ENCODE data around the gene RETREG1.

Gene RETREG1

GRCh38 chr5:16524286-16524685 lies 92.5 kb downstream of the RETREG1 start:
- Histone ChIP-seq H3K9ac (ENCODE audit: low read depth, low read length, poor library complexity) (no peak overlapping the region), H3K4me1 (ENCODE audit: control insufficient read depth in 2 of 2, insufficient read depth in 1 of 2, low read depth in 1 of 2, low read length in 2 of 2) (no peaks in the 10 kb centered on the region), H2AK5ac (ENCODE audit: low read depth, low read length) (no peak overlapping the region), H2AFZ (ENCODE audit: low read length) (no peak overlapping the region), H3K79me1 (ENCODE audit: low read depth, low read length) (no peaks in the 10 kb centered on the region), H3K4me2 (ENCODE audit: insufficient read depth, low read length, poor library complexity, severe bottlenecking) (no peak overlapping the region), H3K4me3 (ENCODE audit: low read length in 2 of 2) (no peak overlapping the region), H2BK120ac (ENCODE audit: low read depth, low read length) (no peak overlapping the region), H3K4ac (ENCODE audit: low read length) (no peak overlapping the region), H2BK15ac (ENCODE audit: low read length) (no peak overlapping the region), H2BK5ac (ENCODE audit: low read length) (no peak overlapping the region), H2BK12ac (ENCODE audit: low read length) (no peak overlapping the region), H4K8ac (ENCODE audit: low read depth, low read length) (no peak overlapping the region), H3K9me3 (replicated peaks in 1 of 2; ENCODE audit: control insufficient read depth in 2 of 2, insufficient read depth in 1 of 2, low read depth in 1 of 2, low read length in 2 of 2) (no peaks in the 10 kb centered on the region), H3K18ac (ENCODE audit: low read length) (no peak overlapping the region), H3K36me3 (replicated peaks in 1 of 2; ENCODE audit: control insufficient read depth in 2 of 2, insufficient read depth in 2 of 2, low read length in 2 of 2) (no peaks in the 10 kb centered on the region), H3K27me3 (ENCODE audit: control insufficient read depth in 3 of 3, insufficient read depth in 3 of 3, low read depth in 1 of 3, low read length in 3 of 3) (peaks cover 0 to 6% (median 0%) of the 10 kb centered on the region in 3 experiments), H3K23ac (ENCODE audit: low read depth, low read length, poor library complexity) (no peak overlapping the region), H4K91ac (ENCODE audit: low read depth, low read length, poor library complexity) (no peak overlapping the region), H3K14ac (ENCODE audit: low read length) (no peak overlapping the region), H3K27ac (replicated peaks; ENCODE audit: low read length) (no peak overlapping the region)
- no CpG with 5 or more reads among the region's 5 CpGs for WGBS, 2 donors (ENCODE audit: extremely low coverage in 2 of 2, insufficient read length in 2 of 2, insufficient replicate concordance in 1 of 2)
- DNase-seq (ENCODE audit: low spot score), result no peak

GRCh38 chr5:16521521-16522483 lies 95.0 kb downstream of the RETREG1 start:
- no peak overlapping the region for H2AFZ ChIP-seq (ENCODE audit: low read length)
- H3K4ac ChIP-seq (ENCODE audit: low read length), result no peak overlapping the region
- no peak overlapping the region for H2AK5ac ChIP-seq (ENCODE audit: low read depth, low read length)
- H2BK12ac ChIP-seq (ENCODE audit: low read length), result no peak overlapping the region
- no peak overlapping the region for H3K23ac ChIP-seq (ENCODE audit: low read depth, low read length, poor library complexity)
- WGBS, 2 donors (ENCODE audit: extremely low coverage in 2 of 2, insufficient read length in 2 of 2, insufficient replicate concordance in 1 of 2), result no CpG with 5 or more reads among the region's 10 CpGs
- H3K9me3 ChIP-seq (replicated peaks in 1 of 2; ENCODE audit: control insufficient read depth in 2 of 2, insufficient read depth in 1 of 2, low read depth in 1 of 2, low read length in 2 of 2), result no peaks in the 10 kb centered on the region
- no peak overlapping the region for H4K8ac ChIP-seq (ENCODE audit: low read depth, low read length)
- no peak overlapping the region for H3K14ac ChIP-seq (ENCODE audit: low read length)
- no peak overlapping the region for H3K4me3 ChIP-seq (ENCODE audit: low read length in 2 of 2)
- no peaks in the 10 kb centered on the region for H3K79me1 ChIP-seq (ENCODE audit: low read depth, low read length)
- peaks cover 0 to 6% (median 0%) of the 10 kb centered on the region in 3 experiments for H3K27me3 ChIP-seq (ENCODE audit: control insufficient read depth in 3 of 3, insufficient read depth in 3 of 3, low read depth in 1 of 3, low read length in 3 of 3)
- no peak overlapping the region for H3K18ac ChIP-seq (ENCODE audit: low read length)
- H3K4me2 ChIP-seq (ENCODE audit: insufficient read depth, low read length, poor library complexity, severe bottlenecking), result no peak overlapping the region
- no peak overlapping the region for H3K9ac ChIP-seq (ENCODE audit: low read depth, low read length, poor library complexity)
- no peak overlapping the region for H3K27ac ChIP-seq (replicated peaks; ENCODE audit: low read length)
- H4K91ac ChIP-seq (ENCODE audit: low read depth, low read length, poor library complexity), result no peak overlapping the region
- no peak for DNase-seq (ENCODE audit: low spot score)
- no peaks in the 10 kb centered on the region for H3K36me3 ChIP-seq (replicated peaks in 1 of 2; ENCODE audit: control insufficient read depth in 2 of 2, insufficient read depth in 2 of 2, low read length in 2 of 2)
- no peak overlapping the region for H2BK15ac ChIP-seq (ENCODE audit: low read length)
- H2BK120ac ChIP-seq (ENCODE audit: low read depth, low read length), result no peak overlapping the region
- H2BK5ac ChIP-seq (ENCODE audit: low read length), result no peak overlapping the region
- H3K4me1 ChIP-seq (ENCODE audit: control insufficient read depth in 2 of 2, insufficient read depth in 1 of 2, low read depth in 1 of 2, low read length in 2 of 2), result no peaks in the 10 kb centered on the region

- no peaks in the 10 kb centered on the region for H3K36me3 ChIP-seq (replicated peaks in 1 of 2; ENCODE audit: control insufficient read depth in 2 of 2, insufficient read depth in 2 of 2, low read length in 2 of 2)
- no peak overlapping the region for H3K18ac ChIP-seq (ENCODE audit: low read length)
- H3K9ac ChIP-seq (ENCODE audit: low read depth, low read length, poor library complexity), result no peak overlapping the region
- no peak for DNase-seq (ENCODE audit: low spot score)
- H2BK15ac ChIP-seq (ENCODE audit: low read length), result no peak overlapping the region
- no peaks in the 10 kb centered on the region for H3K79me1 ChIP-seq (ENCODE audit: low read depth, low read length)
- H3K9me3 ChIP-seq (replicated peaks in 1 of 2; ENCODE audit: control insufficient read depth in 2 of 2, insufficient read depth in 1 of 2, low read depth in 1 of 2, low read length in 2 of 2), result no peaks in the 10 kb centered on the region
- no peak overlapping the region for H3K4ac ChIP-seq (ENCODE audit: low read length)
- no peak overlapping the region for H4K8ac ChIP-seq (ENCODE audit: low read depth, low read length)
- H3K27me3 ChIP-seq (ENCODE audit: control insufficient read depth in 3 of 3, insufficient read depth in 3 of 3, low read depth in 1 of 3, low read length in 3 of 3), result peaks cover 0 to 6% (median 0%) of the 10 kb centered on the region in 3 experiments
- no peak overlapping the region for H2AFZ ChIP-seq (ENCODE audit: low read length)
- no peak overlapping the region for H3K4me2 ChIP-seq (ENCODE audit: insufficient read depth, low read length, poor library complexity, severe bottlenecking)
- no peak overlapping the region for H2BK120ac ChIP-seq (ENCODE audit: low read depth, low read length)
- no peak overlapping the region for H3K4me3 ChIP-seq (ENCODE audit: low read length in 2 of 2)
- no peak overlapping the region for H2AK5ac ChIP-seq (ENCODE audit: low read depth, low read length)
- no peak overlapping the region for H2BK5ac ChIP-seq (ENCODE audit: low read length)
- no peak overlapping the region for H3K14ac ChIP-seq (ENCODE audit: low read length)
- no CpG with 5 or more reads among the region's 4 CpGs for WGBS, 2 donors (ENCODE audit: extremely low coverage in 2 of 2, insufficient read length in 2 of 2, insufficient replicate concordance in 1 of 2)
- no peak overlapping the region for H4K91ac ChIP-seq (ENCODE audit: low read depth, low read length, poor library complexity)
- no peak overlapping the region for H2BK12ac ChIP-seq (ENCODE audit: low read length)
- H3K27ac ChIP-seq (replicated peaks; ENCODE audit: low read length), result no peak overlapping the region
- no peak overlapping the region for H3K23ac ChIP-seq (ENCODE audit: low read depth, low read length, poor library complexity)
- no peaks in the 10 kb centered on the region for H3K4me1 ChIP-seq (ENCODE audit: control insufficient read depth in 2 of 2, insufficient read depth in 1 of 2, low read depth in 1 of 2, low read length in 2 of 2)
These were observed 96.0 kb downstream of the RETREG1 start for GRCh38 chr5:16520841-16521240.

- H4K8ac ChIP-seq (ENCODE audit: low read depth, low read length), result no peak overlapping the region
- H3K23ac ChIP-seq (ENCODE audit: low read depth, low read length, poor library complexity), result no peak overlapping the region
- no peak overlapping the region for H2AK5ac ChIP-seq (ENCODE audit: low read depth, low read length)
- no peak overlapping the region for H2BK5ac ChIP-seq (ENCODE audit: low read length)
- no peak overlapping the region for H4K91ac ChIP-seq (ENCODE audit: low read depth, low read length, poor library complexity)
- WGBS, 2 donors (ENCODE audit: extremely low coverage in 2 of 2, insufficient read length in 2 of 2, insufficient replicate concordance in 1 of 2), result no CpG with 5 or more reads among the region's 4 CpGs
- H3K79me1 ChIP-seq (ENCODE audit: low read depth, low read length), result no peaks in the 10 kb centered on the region
- no peak overlapping the region for H2AFZ ChIP-seq (ENCODE audit: low read length)
- H3K14ac ChIP-seq (ENCODE audit: low read length), result no peak overlapping the region
- no peak overlapping the region for H2BK15ac ChIP-seq (ENCODE audit: low read length)
- H2BK12ac ChIP-seq (ENCODE audit: low read length), result no peak overlapping the region
- DNase-seq (ENCODE audit: low spot score), result no peak
- H3K4me1 ChIP-seq (ENCODE audit: control insufficient read depth in 2 of 2, insufficient read depth in 1 of 2, low read depth in 1 of 2, low read length in 2 of 2), result no peaks in the 10 kb centered on the region
- H3K36me3 ChIP-seq (replicated peaks in 1 of 2; ENCODE audit: control insufficient read depth in 2 of 2, insufficient read depth in 2 of 2, low read length in 2 of 2), result no peaks in the 10 kb centered on the region
- H3K18ac ChIP-seq (ENCODE audit: low read length), result no peak overlapping the region
- no peak overlapping the region for H3K4ac ChIP-seq (ENCODE audit: low read length)
- H3K9ac ChIP-seq (ENCODE audit: low read depth, low read length, poor library complexity), result no peak overlapping the region
- H2BK120ac ChIP-seq (ENCODE audit: low read depth, low read length), result no peak overlapping the region
- no peak overlapping the region for H3K27ac ChIP-seq (replicated peaks; ENCODE audit: low read length)
- H3K9me3 ChIP-seq (replicated peaks in 1 of 2; ENCODE audit: control insufficient read depth in 2 of 2, insufficient read depth in 1 of 2, low read depth in 1 of 2, low read length in 2 of 2), result no peaks in the 10 kb centered on the region
- no peak overlapping the region for H3K4me2 ChIP-seq (ENCODE audit: insufficient read depth, low read length, poor library complexity, severe bottlenecking)
- H3K27me3 ChIP-seq (ENCODE audit: control insufficient read depth in 3 of 3, insufficient read depth in 3 of 3, low read depth in 1 of 3, low read length in 3 of 3), result peaks cover 0 to 6% (median 0%) of the 10 kb centered on the region in 3 experiments
- no peak overlapping the region for H3K4me3 ChIP-seq (ENCODE audit: low read length in 2 of 2)
These were observed 97.4 kb downstream of the RETREG1 start for GRCh38 chr5:16519435-16519834.
